Osteocyte (in vitro differentiated cells): ENCODE measurements around the gene DNAL1. TPM values are rescaled to one million over a fixed set of nuclear protein-coding genes. Genes with fewer than 3 reads are reported as not detected.

ENCODE experiments used
- DNase-seq: peaks from one replicate; pipeline ENCODE4 v3.0.0; 2021; ENCODE audit warnings: mixed read lengths; ENCODE audit not compliant: unreplicated experiment; ENCODE audit errors: extremely low spot score
- H3K27ac Mint-ChIP-seq: one replicate; pipeline ENCODE4 v1.8.0; 2021; ENCODE audit warnings: mild to moderate bottlenecking, mixed read lengths; ENCODE audit not compliant: unreplicated experiment
- H3K27me3 Mint-ChIP-seq: one replicate; pipeline ENCODE4 v1.8.0; 2021; ENCODE audit warnings: mixed read lengths; ENCODE audit not compliant: unreplicated experiment
- H3K36me3 Mint-ChIP-seq: one replicate; pipeline ENCODE4 v1.8.0; 2021; ENCODE audit warnings: mixed read lengths; ENCODE audit not compliant: unreplicated experiment
- H3K4me1 Mint-ChIP-seq: one replicate; pipeline ENCODE4 v1.8.0; 2021; ENCODE audit warnings: mixed read lengths; ENCODE audit not compliant: unreplicated experiment
- H3K4me3 Mint-ChIP-seq: one replicate; pipeline ENCODE4 v1.8.0; 2021; ENCODE audit warnings: mild to moderate bottlenecking, moderate library complexity, mixed read lengths; ENCODE audit not compliant: unreplicated experiment
- H3K9me3 Mint-ChIP-seq: one replicate; pipeline ENCODE4 v1.8.0; 2021; ENCODE audit warnings: mixed read lengths; ENCODE audit not compliant: unreplicated experiment
- total RNA-seq: library from RNA; stranded (reverse); gene quantifications from 2 replicates; pipeline ENCODE4 v1.2.1, GENCODE V29; 2021
- TF ChIP-seq, protein P1 (sequence below): fragments of 200-600 bp; sonication (generic); IDR thresholded peaks from 2 replicates; pipeline ENCODE4 v1.5.0; 2021; ENCODE audit warnings: antibody characterized with exemption, mild to moderate bottlenecking, moderate library complexity

The DNAL1 gene
- total RNA-seq, 1 donor from 2014 or later: 12.5 TPM

DNA sequence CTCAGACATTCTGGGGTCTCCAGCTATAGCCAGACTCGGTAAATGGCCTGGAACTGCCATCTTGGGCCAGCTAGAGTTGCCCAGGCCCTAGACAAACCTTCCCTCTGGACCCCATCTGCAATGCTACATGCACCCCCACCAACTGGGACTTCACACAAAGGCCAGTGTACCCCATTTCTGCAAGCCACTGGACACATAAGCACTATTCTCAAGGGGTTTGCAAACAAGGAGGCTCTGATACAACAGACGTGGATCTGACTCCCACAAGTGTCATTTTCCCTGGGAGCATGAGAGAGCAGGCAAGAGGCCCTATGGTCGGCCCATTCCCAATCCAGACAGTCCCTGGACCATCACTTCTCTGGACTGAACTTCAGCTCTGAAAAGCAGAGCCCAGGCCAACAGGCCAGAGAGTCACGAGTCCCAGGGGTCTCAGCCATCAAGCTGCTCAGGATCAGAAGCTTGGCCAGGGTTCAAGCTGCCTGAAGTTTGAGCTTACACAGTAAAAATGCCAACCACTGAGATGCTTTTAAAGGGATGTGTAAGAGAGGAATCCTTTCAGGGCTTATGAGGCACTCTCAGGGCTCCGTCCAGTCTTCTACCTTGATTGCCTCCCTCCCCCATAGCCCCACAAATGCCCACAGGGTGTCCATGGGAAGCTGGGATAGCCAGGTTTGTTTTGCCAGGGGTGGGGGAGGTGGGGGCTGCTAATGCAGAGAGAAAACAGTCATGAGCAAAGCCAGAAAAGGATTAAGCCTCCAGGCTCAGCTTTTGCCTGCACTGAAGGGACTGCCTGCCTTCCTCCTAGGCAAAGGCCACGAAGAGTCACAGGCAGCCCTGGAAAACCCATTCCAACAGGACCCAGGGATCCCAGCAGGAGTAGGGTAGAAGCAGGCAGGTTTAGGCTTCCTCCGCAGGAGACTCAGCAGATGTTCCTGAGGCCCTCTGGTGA, 101.1 kb downstream of the DNAL1 start:
- DNase-seq: no peak
- TF ChIP-seq, protein P1, sequence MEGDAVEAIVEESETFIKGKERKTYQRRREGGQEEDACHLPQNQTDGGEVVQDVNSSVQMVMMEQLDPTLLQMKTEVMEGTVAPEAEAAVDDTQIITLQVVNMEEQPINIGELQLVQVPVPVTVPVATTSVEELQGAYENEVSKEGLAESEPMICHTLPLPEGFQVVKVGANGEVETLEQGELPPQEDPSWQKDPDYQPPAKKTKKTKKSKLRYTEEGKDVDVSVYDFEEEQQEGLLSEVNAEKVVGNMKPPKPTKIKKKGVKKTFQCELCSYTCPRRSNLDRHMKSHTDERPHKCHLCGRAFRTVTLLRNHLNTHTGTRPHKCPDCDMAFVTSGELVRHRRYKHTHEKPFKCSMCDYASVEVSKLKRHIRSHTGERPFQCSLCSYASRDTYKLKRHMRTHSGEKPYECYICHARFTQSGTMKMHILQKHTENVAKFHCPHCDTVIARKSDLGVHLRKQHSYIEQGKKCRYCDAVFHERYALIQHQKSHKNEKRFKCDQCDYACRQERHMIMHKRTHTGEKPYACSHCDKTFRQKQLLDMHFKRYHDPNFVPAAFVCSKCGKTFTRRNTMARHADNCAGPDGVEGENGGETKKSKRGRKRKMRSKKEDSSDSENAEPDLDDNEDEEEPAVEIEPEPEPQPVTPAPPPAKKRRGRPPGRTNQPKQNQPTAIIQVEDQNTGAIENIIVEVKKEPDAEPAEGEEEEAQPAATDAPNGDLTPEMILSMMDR: no peak
- Mint-ChIP-seq H3K36me3 (peaks cover 1% of the 10 kb centered on the region), H3K27ac (peak overlapping the region; percentile 60), H3K4me1 (peaks cover 96% of the 10 kb centered on the region), H3K9me3 (no peaks in the 10 kb centered on the region), H3K27me3 (no peaks in the 10 kb centered on the region), H3K4me3 (no peak overlapping the region)

- Mint-ChIP-seq H3K4me3 (peak overlapping the region; percentile 44), H3K27me3 (no peaks in the 10 kb centered on the region), H3K27ac (peak overlapping the region; percentile 60), H3K9me3 (no peaks in the 10 kb centered on the region), H3K4me1 (peaks cover 96% of the 10 kb centered on the region), H3K36me3 (peaks cover 1% of the 10 kb centered on the region)
- no peak for DNase-seq
- TF ChIP-seq, protein P1: peak; percentile 33
These were observed 102.0 kb downstream of the DNAL1 start for GRCh38 chr14:73746520-73747378.

DNA sequence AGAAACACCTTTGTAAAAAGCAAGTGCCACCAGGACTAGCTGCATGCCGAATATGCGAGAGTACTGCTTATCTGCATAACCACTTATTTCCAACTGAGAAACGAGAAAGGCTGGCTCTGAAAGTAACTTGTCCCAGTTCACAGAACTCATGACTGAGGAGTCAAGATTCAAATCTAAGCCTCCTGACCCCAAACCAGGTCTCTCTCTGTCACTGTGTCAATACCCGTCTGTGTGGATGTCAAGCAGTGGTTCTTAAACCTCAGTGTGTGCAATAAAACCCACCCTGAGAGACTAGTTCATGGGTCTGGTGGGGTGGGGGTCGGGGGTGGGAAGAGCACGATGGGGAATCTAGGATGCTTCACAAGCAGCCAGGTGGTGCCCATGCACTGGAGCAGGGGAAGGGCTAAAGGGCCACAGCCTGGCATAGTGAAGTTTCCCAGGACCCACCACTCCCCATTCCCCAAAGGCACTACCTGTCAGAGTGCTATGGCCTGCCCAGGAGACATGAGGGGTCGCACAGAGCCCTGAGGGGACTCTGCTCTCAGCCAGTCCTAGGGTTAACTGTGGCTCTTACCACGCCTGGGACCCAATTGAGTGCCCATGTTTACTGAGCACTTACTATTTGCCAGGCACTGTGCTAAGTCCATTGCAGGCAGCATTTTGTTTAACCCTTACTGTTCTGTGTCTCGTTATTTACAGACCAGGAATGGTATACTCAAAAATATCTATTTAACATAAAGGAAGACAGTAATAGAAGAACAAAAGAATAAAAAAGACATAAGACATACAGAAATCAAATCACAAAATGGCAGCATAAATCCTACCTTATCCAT, 102.8 kb downstream of the DNAL1 start:
- Mint-ChIP-seq H3K27me3 (no peaks in the 10 kb centered on the region), H3K4me1 (peaks cover 96% of the 10 kb centered on the region), H3K36me3 (peaks cover 1% of the 10 kb centered on the region), H3K9me3 (no peaks in the 10 kb centered on the region), H3K27ac (peak overlapping the region; percentile 60), H3K4me3 (peak overlapping the region; percentile 44)
- TF ChIP-seq, protein P1: no peak
- no peak for DNase-seq

- Mint-ChIP-seq H3K27me3 (no peaks in the 10 kb centered on the region), H3K4me1 (peaks cover 96% of the 10 kb centered on the region), H3K4me3 (no peak overlapping the region), H3K36me3 (peaks cover 1% of the 10 kb centered on the region), H3K9me3 (no peaks in the 10 kb centered on the region), H3K27ac (peak overlapping the region; percentile 80)
- TF ChIP-seq, protein P1: no peak
- DNase-seq: no peak
These were observed 104.1 kb downstream of the DNAL1 start for GRCh38 chr14:73748858-73749357.
